Measurements from ENCODE around the gene NQO2. TPM values are rescaled to one million over a fixed set of nuclear protein-coding genes. Genes with fewer than 3 reads are reported as not detected.
A peak's percentile ranks its signal among the peaks of the same experiment; 100 is the strongest.
"Not testable (repeated sequence)": the region's sequence is repeated elsewhere in the genome, so short reads cannot be mapped to it uniquely, and the experiment has no call there.

The NQO2 gene
- total RNA-seq, 2 experiments from 2014 or later = 12.8 to 13.7 TPM

DNA sequence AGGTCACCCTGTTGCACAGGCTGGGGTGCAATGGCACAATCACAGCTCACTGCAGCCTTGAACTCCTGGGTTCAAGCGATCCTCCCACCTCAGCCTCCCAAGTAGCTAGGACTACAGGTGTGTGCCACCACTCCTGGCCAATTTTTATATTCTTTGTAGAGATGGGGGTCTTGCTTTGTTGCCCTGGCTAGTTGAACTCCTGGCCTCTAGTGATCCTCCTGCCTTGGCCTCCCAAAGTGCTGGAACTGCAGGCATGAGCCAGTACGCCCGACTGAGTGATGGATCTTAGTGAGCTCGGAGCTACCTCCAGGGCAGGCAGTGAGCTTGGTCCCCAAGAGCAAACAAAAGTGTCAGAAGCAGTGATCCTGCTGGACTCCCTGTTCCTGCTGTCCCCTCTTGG lies 48.3 kb downstream of the NQO2 start:
- not testable (repeated sequence) for H3K27ac Mint-ChIP-seq, H3K36me3 Mint-ChIP-seq, H3K9me3 Mint-ChIP-seq, H3K27me3 Mint-ChIP-seq, DNase-seq, H3K4me3 Mint-ChIP-seq
- peaks cover 15% of the 10 kb centered on the region for H3K4me1 Mint-ChIP-seq

DNA sequence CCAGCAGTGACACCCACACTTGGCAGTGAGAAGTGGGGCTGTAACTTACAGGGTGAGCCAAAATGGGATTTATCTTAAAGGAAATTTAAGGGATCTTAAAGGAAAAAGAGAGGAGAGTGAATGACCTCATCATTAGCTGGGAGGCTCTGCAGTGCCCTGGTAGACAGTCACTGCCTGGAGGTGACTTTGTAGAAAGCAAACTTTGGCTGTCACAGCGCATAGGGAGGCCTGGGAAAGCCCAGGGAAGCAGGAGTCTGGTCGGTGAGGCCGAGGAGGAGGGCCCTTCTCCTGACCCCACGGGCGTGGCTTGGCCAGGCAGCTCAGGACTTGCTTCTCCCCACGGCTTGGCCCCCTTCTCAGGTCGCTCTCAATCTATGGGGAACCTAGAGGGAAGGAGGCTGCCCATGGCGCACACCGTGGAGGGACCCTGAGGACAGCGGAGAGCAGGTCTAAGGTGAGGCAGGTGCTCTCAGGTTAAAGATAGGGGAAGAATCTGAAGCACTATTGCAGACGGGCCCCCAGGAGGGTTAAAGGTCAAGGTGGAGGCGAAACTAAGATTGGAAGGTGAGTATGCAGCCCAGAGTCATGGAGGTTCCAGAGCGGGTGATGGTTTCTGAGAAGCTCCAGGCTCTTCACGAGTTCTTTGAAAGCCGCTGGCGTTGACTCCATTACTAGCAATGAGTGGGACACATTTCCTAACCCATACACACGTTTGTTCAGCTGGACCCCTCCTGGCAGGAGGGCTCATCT lies 53.0 kb downstream of the NQO2 start:
- no peaks in the 10 kb centered on the region for H3K36me3 Mint-ChIP-seq
- peak overlapping the region; percentile 67 for H3K4me3 Mint-ChIP-seq
- no peak for DNase-seq
- no peaks in the 10 kb centered on the region for H3K9me3 Mint-ChIP-seq
- H3K4me1 Mint-ChIP-seq = peaks cover 24% of the 10 kb centered on the region
- peaks cover 5% of the 10 kb centered on the region for H3K27me3 Mint-ChIP-seq
- H3K27ac Mint-ChIP-seq = no peak overlapping the region

GRCh38 chr6:3053231-3053508 lies 53.5 kb downstream of the NQO2 start:
- Mint-ChIP-seq H3K4me1 (peaks cover 24% of the 10 kb centered on the region), H3K27ac (no peak overlapping the region), H3K9me3 (no peaks in the 10 kb centered on the region), H3K27me3 (peaks cover 5% of the 10 kb centered on the region), H3K4me3 (peak overlapping the region; percentile 67), H3K36me3 (no peaks in the 10 kb centered on the region)
- no peak for DNase-seq

- H3K27me3 Mint-ChIP-seq, DNase-seq, H3K9me3 Mint-ChIP-seq, H3K27ac Mint-ChIP-seq, H3K36me3 Mint-ChIP-seq: not testable (repeated sequence)
- peak overlapping the region; percentile 67 for H3K4me3 Mint-ChIP-seq
- peaks cover 30% of the 10 kb centered on the region for H3K4me1 Mint-ChIP-seq
These were observed 54.8 kb downstream of the NQO2 start for GRCh38 chr6:3054229-3055157.

GRCh38 chr6:3055158-3055499 lies 55.4 kb downstream of the NQO2 start:
- not testable (repeated sequence) for H3K4me3 Mint-ChIP-seq, H3K27me3 Mint-ChIP-seq, H3K9me3 Mint-ChIP-seq, H3K36me3 Mint-ChIP-seq, DNase-seq, H3K27ac Mint-ChIP-seq
- peaks cover 30% of the 10 kb centered on the region for H3K4me1 Mint-ChIP-seq

GRCh38 chr6:3057063-3057770 lies 57.5 kb downstream of the NQO2 start:
- H3K36me3 Mint-ChIP-seq = no peaks in the 10 kb centered on the region
- H3K4me1 Mint-ChIP-seq = peaks cover 30% of the 10 kb centered on the region
- H3K27ac Mint-ChIP-seq = no peak overlapping the region
- H3K27me3 Mint-ChIP-seq = no peaks in the 10 kb centered on the region
- DNase-seq = no peak
- no peaks in the 10 kb centered on the region for H3K9me3 Mint-ChIP-seq
- H3K4me3 Mint-ChIP-seq = no peak overlapping the region

DNA sequence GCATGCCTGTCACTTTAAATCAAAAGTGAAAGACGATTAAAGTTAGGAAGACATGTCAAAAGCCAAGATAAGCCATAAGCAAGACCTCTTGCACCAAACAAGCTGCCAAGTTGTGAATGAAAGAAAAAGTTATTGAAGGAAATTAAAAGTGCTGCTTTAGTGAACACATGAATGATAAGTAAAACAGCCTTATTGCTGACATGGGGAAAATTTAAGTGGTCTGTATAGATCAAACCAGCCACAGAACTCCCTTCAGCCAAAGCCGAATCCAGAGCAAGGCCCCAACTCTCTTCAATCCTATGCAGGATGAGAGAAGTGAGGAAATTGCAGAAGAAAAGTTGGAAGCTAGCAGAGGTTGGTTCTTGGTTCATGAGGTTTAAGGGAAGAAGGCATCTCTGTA lies 59.3 kb downstream of the NQO2 start:
- no peak overlapping the region for H3K4me3 Mint-ChIP-seq
- no peak for DNase-seq
- H3K27ac Mint-ChIP-seq = no peak overlapping the region
- H3K27me3 Mint-ChIP-seq = no peaks in the 10 kb centered on the region
- H3K9me3 Mint-ChIP-seq = no peaks in the 10 kb centered on the region
- H3K4me1 Mint-ChIP-seq = peaks cover 23% of the 10 kb centered on the region
- H3K36me3 Mint-ChIP-seq = no peaks in the 10 kb centered on the region

- H3K27ac Mint-ChIP-seq, DNase-seq, H3K4me3 Mint-ChIP-seq, H3K9me3 Mint-ChIP-seq, H3K27me3 Mint-ChIP-seq, H3K36me3 Mint-ChIP-seq: not testable (repeated sequence)
- H3K4me1 Mint-ChIP-seq = peaks cover 19% of the 10 kb centered on the region
These were observed 60.4 kb downstream of the NQO2 start for GRCh38 chr6:3060092-3060491.

DNA sequence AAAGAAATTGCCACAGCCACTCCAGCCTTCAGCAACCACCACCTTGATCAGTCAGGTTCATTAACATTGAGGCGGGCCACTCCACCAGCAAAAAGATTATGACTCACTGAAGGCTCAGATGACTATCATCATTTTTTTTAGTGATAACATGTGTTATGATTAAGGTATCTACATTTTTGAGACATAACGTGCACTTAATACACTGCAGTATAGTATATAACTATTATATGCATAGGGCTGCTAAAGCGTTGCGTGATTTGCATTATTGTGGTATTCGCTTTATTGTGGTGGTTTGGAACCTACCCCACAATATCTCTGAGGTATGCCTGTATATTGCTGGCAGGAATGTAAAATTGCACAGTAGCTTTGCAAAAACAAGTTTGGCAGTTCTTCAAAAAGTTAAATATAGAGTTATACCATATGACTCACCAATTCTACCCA lies 61.8 kb downstream of the NQO2 start:
- no peak for DNase-seq
- Mint-ChIP-seq H3K9me3 (no peaks in the 10 kb centered on the region), H3K27me3 (no peaks in the 10 kb centered on the region), H3K4me3 (no peak overlapping the region), H3K36me3 (peaks cover 3% of the 10 kb centered on the region), H3K4me1 (peaks cover 16% of the 10 kb centered on the region), H3K27ac (no peak overlapping the region)

DNA sequence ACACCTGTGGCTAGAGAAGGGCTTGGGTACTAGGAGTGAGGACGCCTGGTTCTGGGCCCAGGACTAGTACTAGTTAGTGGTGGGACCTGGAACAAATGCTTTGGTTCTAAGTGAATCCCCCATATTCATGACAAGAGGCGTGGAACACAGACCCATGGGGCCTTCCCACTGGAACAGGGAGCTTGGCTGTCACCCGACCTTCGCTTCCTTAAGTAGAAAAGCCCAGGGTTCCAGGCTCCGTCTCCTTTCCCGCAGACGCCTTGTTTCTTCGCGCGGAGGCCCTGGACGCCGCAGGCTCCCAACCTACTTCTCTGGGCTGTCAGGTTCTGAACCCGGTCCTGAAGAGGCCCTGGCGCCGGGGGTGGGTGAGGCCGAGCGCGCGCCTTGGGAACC lies 63.6 kb downstream of the NQO2 start:
- H3K27ac Mint-ChIP-seq = peak overlapping the region; percentile 51
- H3K9me3 Mint-ChIP-seq, DNase-seq: not testable (repeated sequence)

DNA sequence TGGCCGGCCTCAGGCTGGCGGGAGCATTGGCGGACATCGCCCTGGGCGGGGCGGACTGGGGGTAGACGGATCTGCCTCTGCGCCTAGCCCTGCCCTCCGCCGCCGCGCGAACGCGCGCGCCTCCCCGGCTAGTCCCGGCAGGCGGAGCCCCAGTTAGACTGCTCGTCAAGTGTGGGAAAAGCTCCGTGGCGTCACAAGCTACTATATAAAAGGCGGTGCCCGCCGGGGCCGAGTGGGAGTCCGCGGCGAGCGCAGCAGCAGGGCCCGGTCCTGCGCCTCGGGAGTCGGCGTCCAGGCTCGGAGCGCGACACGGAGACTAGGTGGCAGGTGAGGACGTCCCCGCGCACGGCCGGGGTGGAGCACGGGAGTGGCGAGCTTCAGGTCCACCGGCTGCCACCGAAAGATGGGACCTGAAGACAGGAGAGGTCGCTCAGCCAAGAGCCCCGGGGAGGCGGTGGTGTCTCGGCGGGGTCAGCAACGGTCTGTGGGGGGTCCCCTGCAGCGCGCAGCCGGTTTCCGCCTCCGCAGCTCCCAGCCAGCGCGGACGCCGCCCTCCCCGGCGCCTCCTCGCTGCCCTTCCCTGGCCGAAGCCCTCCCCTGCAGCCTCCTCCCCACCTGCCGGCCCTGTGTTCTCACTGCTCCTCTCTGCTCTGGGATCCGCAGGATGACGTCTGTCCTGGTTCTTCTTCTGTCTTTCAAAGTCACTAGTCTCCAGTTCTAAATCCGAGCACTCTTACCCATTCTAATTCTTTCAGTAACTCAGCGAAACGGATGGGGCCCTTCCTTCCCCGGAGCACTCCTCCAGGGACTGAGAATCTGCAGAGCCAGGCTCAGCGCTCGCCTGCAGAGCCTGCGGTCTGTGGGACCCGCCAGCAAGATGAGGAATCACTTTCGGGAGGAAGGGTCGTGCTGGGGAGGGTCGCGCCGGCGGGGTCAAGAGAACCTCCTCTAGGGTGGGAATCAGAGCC lies 64.3 kb downstream of the NQO2 start:
- DNase-seq = peak; percentile 92
- Mint-ChIP-seq H3K27ac (peak overlapping the region; percentile 73), H3K9me3 (no peaks in the 10 kb centered on the region), H3K36me3 (peaks cover 9% of the 10 kb centered on the region), H3K27me3 (no peaks in the 10 kb centered on the region), H3K4me3 (peak overlapping the region; percentile 94), H3K4me1 (peaks cover 24% of the 10 kb centered on the region)

More for the DNA sequence above, 63.6 kb downstream of the NQO2 start:
- H3K4me3 Mint-ChIP-seq = peak overlapping the region; percentile 94
- not testable (repeated sequence) for H3K27me3 Mint-ChIP-seq, H3K36me3 Mint-ChIP-seq
- H3K4me1 Mint-ChIP-seq = peaks cover 28% of the 10 kb centered on the region

- Mint-ChIP-seq H3K27ac (peak within 1 kb of the TSS; percentile 94), H3K36me3 (peaks cover 18% of the 10 kb centered on the region), H3K9me3 (no peaks in the 10 kb centered on the region), H3K4me1 (peaks cover 50% of the 10 kb centered on the region), H3K27me3 (no peaks in the 10 kb centered on the region), H3K4me3 (peak within 1 kb of the TSS; percentile 92)
- DNase-seq = peak; percentile 98
These were observed 68.9 kb downstream of the NQO2 start, which contains the start of gene RIPK1 for GRCh38 chr6:3068329-3069214. RIPK1 (plus strand) TSS chr6:3068494; CDS start chr6:3076824, 8,330 bp downstream.
